ENCODE measurements around the gene SUGCT. TPM values are rescaled to one million over a fixed set of nuclear protein-coding genes. Genes with fewer than 3 reads are reported as not detected.

The SUGCT gene
- total and polyA plus RNA-seq, 12 donors: 8.4 to 96.4 (median 25.5) TPM

DNA sequence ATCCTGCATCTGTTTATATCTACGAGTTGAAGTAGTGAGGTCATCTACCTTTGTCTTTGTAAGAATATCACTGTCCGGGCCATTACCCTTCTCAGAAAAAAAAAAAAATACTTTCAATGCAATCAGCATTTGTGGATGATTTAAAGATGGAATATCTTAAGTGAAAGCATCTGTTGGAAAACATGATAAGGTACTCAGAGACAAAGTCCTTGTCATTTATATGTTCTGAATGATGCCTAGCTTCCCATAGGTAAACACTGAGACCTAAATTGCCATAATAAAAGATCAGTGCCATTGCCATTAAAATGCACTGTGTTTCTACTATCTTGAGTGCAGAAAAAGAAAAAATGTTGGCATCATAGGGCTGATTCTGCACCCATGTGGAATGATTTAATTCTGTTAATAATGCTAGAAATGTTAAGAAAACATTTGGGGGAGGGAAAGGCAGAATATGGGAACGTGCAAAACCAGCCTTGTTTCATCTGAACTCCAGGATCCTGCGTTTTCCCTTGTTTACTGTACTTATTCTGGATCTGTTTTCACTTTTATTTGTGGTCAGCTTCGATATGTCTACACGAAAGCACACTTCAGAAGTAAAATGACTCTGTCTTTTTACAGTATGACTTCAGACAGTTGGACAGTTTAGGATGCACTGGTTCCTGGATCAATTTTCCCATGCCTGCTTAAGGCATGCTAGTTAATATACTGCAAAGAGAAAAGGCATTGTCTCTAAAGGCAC lies 669.8 kb downstream of the SUGCT start:
- TF ChIP-seq, protein P1, sequence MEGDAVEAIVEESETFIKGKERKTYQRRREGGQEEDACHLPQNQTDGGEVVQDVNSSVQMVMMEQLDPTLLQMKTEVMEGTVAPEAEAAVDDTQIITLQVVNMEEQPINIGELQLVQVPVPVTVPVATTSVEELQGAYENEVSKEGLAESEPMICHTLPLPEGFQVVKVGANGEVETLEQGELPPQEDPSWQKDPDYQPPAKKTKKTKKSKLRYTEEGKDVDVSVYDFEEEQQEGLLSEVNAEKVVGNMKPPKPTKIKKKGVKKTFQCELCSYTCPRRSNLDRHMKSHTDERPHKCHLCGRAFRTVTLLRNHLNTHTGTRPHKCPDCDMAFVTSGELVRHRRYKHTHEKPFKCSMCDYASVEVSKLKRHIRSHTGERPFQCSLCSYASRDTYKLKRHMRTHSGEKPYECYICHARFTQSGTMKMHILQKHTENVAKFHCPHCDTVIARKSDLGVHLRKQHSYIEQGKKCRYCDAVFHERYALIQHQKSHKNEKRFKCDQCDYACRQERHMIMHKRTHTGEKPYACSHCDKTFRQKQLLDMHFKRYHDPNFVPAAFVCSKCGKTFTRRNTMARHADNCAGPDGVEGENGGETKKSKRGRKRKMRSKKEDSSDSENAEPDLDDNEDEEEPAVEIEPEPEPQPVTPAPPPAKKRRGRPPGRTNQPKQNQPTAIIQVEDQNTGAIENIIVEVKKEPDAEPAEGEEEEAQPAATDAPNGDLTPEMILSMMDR (IDR thresholded peaks at IDR 0.05): no peak
- no peak for TF ChIP-seq POLR2A (IDR thresholded peaks at IDR 0.05)
- 84 to 89% (median 86%) methylated on average over 6 of the region's 6 CpGs for whole genome bisulfite sequencing, 4 donors

DNA sequence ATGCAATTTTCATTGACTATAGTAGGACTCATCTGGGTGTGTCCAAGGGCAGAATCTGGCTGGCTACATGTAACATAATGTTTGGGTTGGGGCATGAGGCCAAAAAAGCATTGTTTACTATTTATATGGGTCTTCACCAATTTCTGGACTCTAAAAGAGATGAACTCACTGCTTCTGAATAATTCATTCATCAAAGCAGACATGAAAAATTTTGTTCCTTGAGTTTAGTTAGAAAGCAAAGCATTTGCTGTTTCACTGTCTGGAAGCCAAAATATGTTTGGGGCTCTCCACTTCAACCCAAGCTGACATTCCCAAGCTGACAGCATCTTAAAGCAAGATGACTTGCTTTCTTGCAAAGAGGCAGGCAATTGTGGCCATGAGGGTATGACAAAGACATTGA lies 670.6 kb downstream of the SUGCT start:
- intact Hi-C loops (cut with DNase I): no loop called here
- H3K4me1 ChIP-seq (replicated peaks in 1 of 2): no peaks in the 10 kb centered on the region
- H3K27me3 ChIP-seq: no peaks in the 10 kb centered on the region
- no peak overlapping the region for H3K4me3 ChIP-seq
- TF ChIP-seq, protein P1 (IDR thresholded peaks at IDR 0.05): no peak
- no peak for TF ChIP-seq POLR2A (IDR thresholded peaks at IDR 0.05)
- no peaks in the 10 kb centered on the region for H3K9me3 ChIP-seq (replicated peaks in 1 of 3)
- H3K27ac ChIP-seq: no peak overlapping the region
- H3K36me3 ChIP-seq (replicated peaks in 1 of 2): no peaks in the 10 kb centered on the region
- no peak for DNase-seq

More for the DNA sequence above, 669.8 kb downstream of the SUGCT start:
- DNase-seq: no peak
- no peak overlapping the region for H3K27ac ChIP-seq
- H3K27me3 ChIP-seq: no peaks in the 10 kb centered on the region
- no peaks in the 10 kb centered on the region for H3K4me1 ChIP-seq (replicated peaks in 1 of 2)
- no peaks in the 10 kb centered on the region for H3K9me3 ChIP-seq (replicated peaks in 1 of 3)
- intact Hi-C loops (cut with DNase I): no loop called here
- no peak overlapping the region for H3K4me3 ChIP-seq
- H3K36me3 ChIP-seq (replicated peaks in 1 of 2): no peaks in the 10 kb centered on the region

DNA sequence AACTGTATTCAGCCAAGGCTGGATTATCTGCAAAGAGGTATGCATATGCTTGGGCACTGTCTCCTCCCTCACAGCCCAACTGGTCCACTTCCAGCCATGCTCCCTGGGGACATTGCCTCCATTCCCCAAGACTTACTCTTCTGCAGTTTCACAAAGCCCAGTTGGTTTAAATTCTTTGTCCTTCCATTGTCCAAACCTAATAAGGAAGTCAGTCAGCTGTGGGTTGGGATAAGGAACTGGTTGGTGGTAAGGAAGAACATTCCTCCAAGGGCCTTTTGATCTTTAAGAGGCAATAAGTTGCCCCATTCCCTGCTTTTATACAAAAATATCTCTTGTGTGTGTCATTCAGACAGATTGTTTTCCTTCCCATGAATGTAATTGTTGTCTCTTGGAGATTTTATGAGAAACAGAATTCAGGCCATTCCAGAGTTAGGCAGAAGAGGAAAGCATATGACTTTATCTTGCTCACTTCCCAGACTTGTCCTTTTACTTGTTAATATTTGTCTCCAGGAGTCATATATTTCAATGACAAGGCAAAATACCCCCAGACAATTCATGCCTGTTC lies 673.7 kb downstream of the SUGCT start:
- peak in 1 of 7 donors; percentile 34 for DNase-seq
- Histone ChIP-seq H3K9me3 (replicated peaks in 1 of 3) (peaks cover 0 to 2% (median 0%) of the 10 kb centered on the region in 3 donors), H3K36me3 (replicated peaks in 1 of 2) (no peaks in the 10 kb centered on the region), H3K27ac (no peak overlapping the region), H3K4me1 (replicated peaks in 1 of 2) (no peaks in the 10 kb centered on the region), H3K27me3 (no peaks in the 10 kb centered on the region), H3K4me3 (no peak overlapping the region)
- no peak for TF ChIP-seq POLR2A (IDR thresholded peaks at IDR 0.05)
- TF ChIP-seq, protein P1 (IDR thresholded peaks at IDR 0.05): no peak
- intact Hi-C loops (cut with DNase I): no loop called here

DNA sequence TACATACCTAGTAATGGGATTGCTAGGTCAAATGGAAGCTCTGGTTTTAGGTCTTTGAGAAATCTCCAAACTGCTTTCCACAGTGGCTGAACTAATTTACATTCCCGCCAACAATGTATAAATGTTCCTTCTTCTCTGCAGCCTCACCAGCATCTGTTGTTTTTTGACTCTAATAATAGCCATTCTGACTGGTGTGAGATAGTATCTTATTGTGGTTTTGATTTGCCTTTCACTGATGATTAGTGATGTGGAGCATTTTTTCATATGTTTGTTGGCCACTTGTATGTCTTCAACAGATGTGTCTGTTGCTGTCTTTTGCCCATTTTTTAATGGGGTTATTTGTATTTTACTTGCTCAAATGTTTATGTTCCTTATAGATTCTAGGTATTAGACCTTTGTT lies 675.5 kb downstream of the SUGCT start:
- TF ChIP-seq, protein P1 (IDR thresholded peaks at IDR 0.05): no peak
- TF ChIP-seq POLR2A (IDR thresholded peaks at IDR 0.05): no peak
- H3K4me3 ChIP-seq: no peak overlapping the region
- H3K9me3 ChIP-seq (replicated peaks in 1 of 3): peaks cover 0 to 2% (median 0%) of the 10 kb centered on the region in 3 donors
- DNase-seq: no peak
- intact Hi-C loops (cut with DNase I): no loop called here
- no peak overlapping the region for H3K27ac ChIP-seq
- H3K36me3 ChIP-seq (replicated peaks in 1 of 2): no peaks in the 10 kb centered on the region
- no peaks in the 10 kb centered on the region for H3K4me1 ChIP-seq (replicated peaks in 1 of 2)
- H3K27me3 ChIP-seq: no peaks in the 10 kb centered on the region
- 88 to 96% (median 93%) methylated on average over 1 of the region's 1 CpG for WGBS, 4 donors
